Tibial nerve (tissue), 4 donors: ENCODE results near the gene ZNF423. TPM values are rescaled to one million over a fixed set of nuclear protein-coding genes. Genes with fewer than 3 reads are reported as not detected.

Experiments used
- DNase-seq, 2 donors: peaks; one replicate each; pipeline ENCODE4 v3.0.0-alpha.2; 2019; ENCODE audit warnings: low spot score in 2 of 2
- H3K27ac ChIP-seq, 4 donors: fragments of 200-600 bp; sonication (generic) in 3 of 4; one replicate each; pipeline ENCODE4 v1.5.1; 2017 to 2019; ENCODE audit warnings: mild to moderate bottlenecking in 1 of 4
- H3K27me3 ChIP-seq, 2 donors: fragments of 200-600 bp; sonication (generic) in 1 of 2; one replicate each; pipeline versions ENCODE4 v1.5.1 to v1.6.0; 2017 to 2019
- H3K36me3 ChIP-seq, 3 donors: fragments of 200-600 bp; sonication (generic); one replicate each; pipeline ENCODE4 v1.5.1; 2018 to 2019
- H3K4me1 ChIP-seq, 4 donors: fragments of 200-600 bp; sonication (generic) in 3 of 4; one replicate each; pipeline ENCODE4 v1.5.1; 2017 to 2019
- H3K4me3 ChIP-seq, 4 donors: fragments of 200-600 bp; sonication (generic) in 3 of 4; one replicate each; pipeline ENCODE4 v1.5.1; 2017 to 2019; ENCODE audit warnings: mild to moderate bottlenecking in 1 of 4, moderate library complexity in 1 of 4
- H3K9me3 ChIP-seq, 4 donors: fragments of 200-600 bp; sonication (generic) in 3 of 4; one replicate each; pipeline ENCODE4 v1.5.1; 2017 to 2019
- CTCF ChIP-seq, 5 experiments: fragments of 200-600 bp in 3 of 5; fragments of 450-650 bp in 2 of 5; sonication (generic) in 3 of 5; IDR thresholded peaks; one replicate each; pipeline ENCODE4 v1.5.1; 2016 to 2019; ENCODE audit warnings: antibody characterized with exemption in 5 of 5, mild to moderate bottlenecking in 3 of 5, moderate library complexity in 2 of 5
- EP300 ChIP-seq, 2 donors: sonication (generic); formaldehyde crosslinking; IDR thresholded peaks; one replicate each; pipeline ENCODE4 v1.6.1; 2017; ENCODE audit warnings: antibody characterized with exemption in 2 of 2, mild to moderate bottlenecking in 1 of 2
- POLR2A ChIP-seq, 2 donors: fragments of 450-650 bp; IDR thresholded peaks; one replicate each; pipeline ENCODE4 v1.6.1; 2017; ENCODE audit warnings: antibody characterized with exemption in 2 of 2, mild to moderate bottlenecking in 2 of 2, moderate library complexity in 2 of 2
- WGBS, 2 donors: methylation state at CpG; one replicate each; pipeline ENCODE4 v1.1.5; 2018; 5-methylcytosine and 5-hydroxymethylcytosine counted together
- total RNA-seq, 4 donors: library from RNA; depleted of rRNA; stranded (reverse); fragments of >200 nt; gene quantifications; one replicate each; pipeline ENCODE4 v1.1.0, GENCODE V29; 2016

ZNF423 gene
- total RNA-seq, 4 donors from 2014 or later, result 15.9 to 20.5 (median 18.5) TPM

DNA sequence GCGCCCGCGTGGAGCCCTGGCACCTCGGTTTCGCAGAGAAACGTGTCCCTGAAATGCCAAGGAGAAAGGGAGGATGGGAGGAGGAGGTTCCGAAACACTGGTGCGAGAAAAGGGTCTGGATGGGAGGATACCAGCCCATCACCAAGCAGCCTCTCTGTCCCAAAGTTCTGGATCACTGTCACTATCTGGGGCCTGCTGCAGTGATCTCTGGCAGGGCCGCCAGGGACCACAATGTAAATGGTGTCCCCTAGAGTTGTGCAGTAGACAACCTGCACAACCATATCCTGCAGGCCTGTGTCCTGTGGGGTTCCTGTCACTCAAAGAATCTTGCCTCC, 253.0 kb downstream of the ZNF423 start:
- peak overlapping the region in 1 of 4 donors; percentile 18 for H3K4me3 ChIP-seq
- no peaks in the 10 kb centered on the region for H3K27me3 ChIP-seq
- TF ChIP-seq CTCF (IDR thresholded peaks at IDR 0.05), result no peak
- no peak for TF ChIP-seq POLR2A (IDR thresholded peaks at IDR 0.05)
- TF ChIP-seq EP300 (IDR thresholded peaks at IDR 0.05), result no peak
- H3K4me1 ChIP-seq, result peaks cover 0 to 18% (median 0%) of the 10 kb centered on the region in 4 donors
- no peak for DNase-seq
- 68 to 87% methylated on average over 9 of the region's 9 CpGs for WGBS, 2 donors
- no peak overlapping the region for H3K27ac ChIP-seq
- no peaks in the 10 kb centered on the region for H3K9me3 ChIP-seq
- H3K36me3 ChIP-seq, result no peaks in the 10 kb centered on the region

- DNase-seq, result no peak
- Histone ChIP-seq H3K9me3 (no peaks in the 10 kb centered on the region), H3K36me3 (no peaks in the 10 kb centered on the region), H3K27ac (peak overlapping the region in 1 of 4 donors; percentile 5), H3K27me3 (no peaks in the 10 kb centered on the region), H3K4me1 (peaks cover 0 to 23% (median 0%) of the 10 kb centered on the region in 4 donors), H3K4me3 (peak overlapping the region in 1 of 4 donors; percentile 18)
- no peak for TF ChIP-seq POLR2A (IDR thresholded peaks at IDR 0.05)
- TF ChIP-seq EP300 (IDR thresholded peaks at IDR 0.05), result no peak
- TF ChIP-seq CTCF (IDR thresholded peaks at IDR 0.05), result no peak
- 57 to 62% methylated on average over 19 to 20 of the region's 22 CpGs for WGBS, 2 donors
Observed at GRCh38 chr16:49602201-49602975, 253.5 kb downstream of the ZNF423 start.

DNA sequence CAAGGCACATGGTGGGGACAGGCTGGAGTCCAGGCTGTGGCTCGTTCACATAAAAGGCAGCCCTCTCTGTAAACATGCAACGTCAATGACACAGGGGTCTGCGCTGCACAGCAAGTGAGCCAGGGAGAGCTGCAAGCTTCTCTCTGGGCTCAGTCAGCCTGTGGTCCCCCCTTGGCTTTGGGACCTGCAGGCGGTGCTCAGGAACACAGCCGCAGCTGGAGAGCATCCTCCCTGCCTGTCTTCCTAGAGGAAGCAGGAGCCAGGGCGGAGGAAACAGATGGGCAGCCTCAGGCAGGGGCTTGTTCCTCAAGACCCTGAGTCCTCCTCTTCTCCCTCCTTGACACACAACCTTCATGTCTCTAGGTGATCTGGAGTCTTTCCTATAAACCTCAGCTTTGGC, 254.3 kb downstream of the ZNF423 start:
- Histone ChIP-seq H3K27me3 (no peaks in the 10 kb centered on the region), H3K4me1 (peaks cover 0 to 31% (median 4%) of the 10 kb centered on the region in 4 donors), H3K36me3 (no peaks in the 10 kb centered on the region), H3K9me3 (no peaks in the 10 kb centered on the region), H3K4me3 (no peak overlapping the region), H3K27ac (no peak overlapping the region)
- 63 to 86% methylated on average over 3 to 6 of the region's 6 CpGs for WGBS, 2 donors
- TF ChIP-seq EP300 (IDR thresholded peaks at IDR 0.05), result no peak
- no peak for TF ChIP-seq CTCF (IDR thresholded peaks at IDR 0.05)
- TF ChIP-seq POLR2A (IDR thresholded peaks at IDR 0.05), result no peak
- DNase-seq, result no peak

DNA sequence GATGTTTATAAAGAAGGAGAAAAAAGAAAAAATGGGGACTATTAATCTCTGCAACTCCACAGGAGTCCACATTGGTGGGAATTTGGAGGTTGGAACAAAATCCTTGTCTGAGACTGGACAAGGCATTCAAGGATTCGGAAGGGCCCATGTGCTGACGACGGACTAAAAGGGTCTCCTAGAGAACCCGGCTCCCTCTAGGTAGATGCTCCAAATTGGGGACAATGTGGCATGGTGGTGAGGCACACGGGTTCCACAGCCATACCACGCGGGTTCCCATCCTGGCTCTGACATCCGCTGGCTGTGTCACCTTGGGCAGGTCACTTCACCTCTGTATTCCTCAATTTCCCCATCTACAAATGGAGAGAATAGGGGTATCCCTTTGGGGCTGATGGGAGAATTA, 254.9 kb downstream of the ZNF423 start:
- Histone ChIP-seq H3K4me1 (peaks cover 0 to 35% (median 7%) of the 10 kb centered on the region in 4 donors), H3K27me3 (no peaks in the 10 kb centered on the region), H3K36me3 (no peaks in the 10 kb centered on the region), H3K9me3 (no peaks in the 10 kb centered on the region), H3K27ac (no peak overlapping the region), H3K4me3 (no peak overlapping the region)
- WGBS, 2 donors, result 87 to 94% methylated on average over 8 of the region's 8 CpGs
- TF ChIP-seq CTCF (IDR thresholded peaks at IDR 0.05) (no peak), EP300 (IDR thresholded peaks at IDR 0.05) (no peak), POLR2A (IDR thresholded peaks at IDR 0.05) (no peak)
- DNase-seq, result no peak

GRCh38 chr16:49600536-49600935, 255.4 kb downstream of the ZNF423 start:
- no peak for TF ChIP-seq CTCF (IDR thresholded peaks at IDR 0.05)
- TF ChIP-seq EP300 (IDR thresholded peaks at IDR 0.05), result no peak
- TF ChIP-seq POLR2A (IDR thresholded peaks at IDR 0.05), result no peak
- H3K9me3 ChIP-seq, result no peaks in the 10 kb centered on the region
- WGBS, 2 donors, result 69 to 74% methylated on average over 22 to 23 of the region's 23 CpGs
- no peaks in the 10 kb centered on the region for H3K27me3 ChIP-seq
- H3K4me3 ChIP-seq, result no peak overlapping the region
- peaks cover 0 to 37% (median 7%) of the 10 kb centered on the region in 4 donors for H3K4me1 ChIP-seq
- H3K27ac ChIP-seq, result no peak overlapping the region
- H3K36me3 ChIP-seq, result no peaks in the 10 kb centered on the region
- no peak for DNase-seq
